ENCODE data around the gene MYL6. TPM values are rescaled to one million over a fixed set of nuclear protein-coding genes. Genes with fewer than 3 reads are reported as not detected.
"Not testable (repeated sequence)": the region's sequence is repeated elsewhere in the genome, so short reads cannot be mapped to it uniquely, and the experiment has no call there.

Gene MYL6
- total RNA-seq, 1 experiment from 2014 or later, result 4,832 TPM

DNA sequence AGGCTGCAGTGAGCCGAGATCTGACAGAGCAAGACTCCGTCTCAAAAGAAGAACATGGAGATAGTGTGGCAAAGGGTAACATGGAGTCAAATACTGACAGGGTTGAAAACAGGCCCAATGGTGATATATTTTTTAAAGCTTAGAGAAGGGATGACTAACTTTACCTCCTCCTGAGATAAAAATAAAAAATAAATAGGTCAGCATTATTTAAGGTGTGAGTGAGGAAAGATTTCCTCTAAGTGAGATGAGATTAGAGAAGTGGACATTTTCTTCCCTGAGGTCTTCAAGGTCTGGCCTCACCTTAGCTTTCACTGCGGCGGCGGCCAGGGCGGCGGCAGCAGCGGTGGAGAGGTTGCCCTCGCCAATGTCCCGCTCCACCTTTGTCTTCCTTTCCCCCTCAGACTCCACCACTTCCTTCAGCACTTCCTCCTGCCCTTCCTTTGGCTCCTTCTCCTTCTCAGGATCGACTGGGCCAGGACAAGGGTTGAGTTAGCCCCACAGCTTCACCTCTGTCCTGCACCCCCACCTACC, 11.1 kb downstream of the MYL6 start:
- Histone ChIP-seq H3K27ac (no peak overlapping the region), H3K27me3 (replicated peaks) (no peaks in the 10 kb centered on the region), H3K4me1 (replicated peaks) (no peaks in the 10 kb centered on the region), H3K4me3 (no peak overlapping the region), H3K36me3 (peaks cover 95% of the 10 kb centered on the region), H3K9me3 (replicated peaks) (no peaks in the 10 kb centered on the region)
- no peak for DNase-seq (ENCODE audit: low read depth in 1 of 2, low spot score in 2 of 2)

DNA sequence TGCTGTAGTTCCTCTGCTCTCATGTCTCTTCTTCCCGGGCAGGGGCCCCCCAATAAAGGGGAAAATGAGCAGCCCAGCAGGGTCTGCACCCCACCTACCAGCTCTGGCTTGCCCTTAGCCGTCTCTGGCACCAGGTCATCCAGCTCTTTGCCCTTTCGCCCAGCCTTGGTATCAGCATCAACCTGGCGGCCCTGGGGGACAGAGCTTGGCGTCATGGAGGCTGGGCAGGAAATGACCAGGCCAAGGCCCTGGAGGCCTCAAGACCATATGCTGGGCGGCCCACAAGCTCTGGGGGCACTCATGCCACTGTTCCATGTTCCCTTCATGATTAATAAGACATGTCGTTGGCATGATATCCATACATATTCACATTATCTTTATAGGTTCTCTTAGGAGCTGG, 14.7 kb downstream of the MYL6 start:
- Histone ChIP-seq H3K27ac (no peak overlapping the region), H3K4me3 (no peak overlapping the region), H3K9me3 (replicated peaks) (no peaks in the 10 kb centered on the region), H3K36me3 (peaks cover 92% of the 10 kb centered on the region), H3K27me3 (replicated peaks) (no peaks in the 10 kb centered on the region), H3K4me1 (replicated peaks) (no peaks in the 10 kb centered on the region)
- no peak for DNase-seq (ENCODE audit: low read depth in 1 of 2, low spot score in 2 of 2)

DNA sequence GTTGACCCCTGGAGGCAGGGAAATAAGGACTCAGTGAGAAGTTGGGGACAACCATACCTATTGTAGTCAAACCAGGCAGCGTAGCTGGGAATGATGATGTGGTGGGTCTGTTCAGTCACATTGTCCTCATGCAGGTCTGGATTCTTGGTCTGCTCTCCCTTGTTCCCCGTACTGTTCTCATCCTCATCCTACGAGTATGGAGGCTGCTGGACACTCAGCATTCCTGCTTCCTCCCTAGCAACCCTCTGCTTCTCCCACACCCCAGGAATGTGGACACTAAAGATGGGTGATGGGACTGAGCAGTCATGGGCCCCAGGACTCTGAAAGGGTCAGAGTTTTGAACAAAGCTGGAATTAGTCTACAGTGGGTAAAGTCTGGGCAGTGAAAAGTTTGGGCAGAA, 20.2 kb downstream of the MYL6 start:
- H3K4me3 ChIP-seq, result no peak overlapping the region
- H3K4me1 ChIP-seq (replicated peaks), result no peaks in the 10 kb centered on the region
- H3K27ac ChIP-seq, result no peak overlapping the region
- DNase-seq (ENCODE audit: low read depth in 1 of 2, low spot score in 2 of 2), result no peak
- peaks cover 91% of the 10 kb centered on the region for H3K36me3 ChIP-seq
- H3K9me3 ChIP-seq (replicated peaks), result no peaks in the 10 kb centered on the region
- no peaks in the 10 kb centered on the region for H3K27me3 ChIP-seq (replicated peaks)

DNA sequence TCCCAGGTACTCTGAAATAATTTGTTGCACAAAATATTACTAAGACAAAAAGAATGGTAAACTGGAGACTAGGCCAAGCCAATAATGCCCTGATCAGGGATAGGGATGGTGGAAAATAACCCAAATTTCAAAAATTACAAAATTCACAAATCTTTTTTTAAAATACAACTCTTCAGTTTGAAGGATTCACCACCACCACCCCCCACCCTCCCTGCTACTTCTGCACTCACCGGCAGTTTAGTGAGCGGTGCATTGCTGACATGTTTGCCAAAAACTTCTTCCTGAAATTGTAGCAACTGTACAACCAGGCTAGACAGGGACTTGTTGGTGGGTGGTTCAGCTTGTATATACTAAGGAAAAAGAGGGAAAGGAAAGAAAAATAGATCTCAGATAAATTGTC, 28.8 kb downstream of the MYL6 start:
- no peaks in the 10 kb centered on the region for H3K9me3 ChIP-seq (replicated peaks)
- no peaks in the 10 kb centered on the region for H3K27me3 ChIP-seq (replicated peaks)
- no peak overlapping the region for H3K4me3 ChIP-seq
- peaks cover 59% of the 10 kb centered on the region for H3K36me3 ChIP-seq
- DNase-seq (ENCODE audit: low read depth in 1 of 2, low spot score in 2 of 2), result no peak
- peaks cover 13% of the 10 kb centered on the region for H3K4me1 ChIP-seq (replicated peaks)
- H3K27ac ChIP-seq, result no peak overlapping the region

DNA sequence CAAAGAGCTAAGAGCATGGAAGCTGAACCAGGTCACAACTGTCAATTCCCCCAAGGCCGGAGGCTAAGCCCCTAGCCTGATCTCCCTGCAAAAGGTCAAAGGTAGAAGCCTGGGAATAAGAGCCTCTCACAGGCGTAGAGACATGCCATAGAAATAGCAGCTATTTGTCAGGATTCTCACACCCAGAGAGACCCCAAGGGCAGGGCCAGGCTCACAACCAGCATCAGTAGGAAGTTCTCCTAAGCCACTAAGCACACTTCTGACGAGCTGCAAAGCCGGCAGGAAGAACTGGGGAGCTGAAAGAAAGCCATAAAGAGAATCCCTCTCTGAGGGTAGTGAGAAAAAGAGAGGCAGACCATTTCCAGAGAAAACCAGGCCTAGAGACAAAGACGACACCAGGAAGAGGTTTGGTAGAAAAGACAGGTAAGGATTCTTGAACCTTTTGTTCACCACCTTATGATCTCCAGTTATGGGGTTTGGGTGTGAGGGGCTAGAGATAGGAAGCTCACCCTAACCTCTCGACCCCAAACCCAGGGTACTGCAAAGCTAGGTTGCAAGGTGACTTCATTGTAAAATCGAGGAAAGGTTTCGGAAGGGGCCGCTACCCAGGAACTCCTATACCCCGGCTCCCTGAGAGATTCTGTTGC, 30.1 kb downstream of the MYL6 start:
- H3K27ac ChIP-seq, result no peak overlapping the region

DNA sequence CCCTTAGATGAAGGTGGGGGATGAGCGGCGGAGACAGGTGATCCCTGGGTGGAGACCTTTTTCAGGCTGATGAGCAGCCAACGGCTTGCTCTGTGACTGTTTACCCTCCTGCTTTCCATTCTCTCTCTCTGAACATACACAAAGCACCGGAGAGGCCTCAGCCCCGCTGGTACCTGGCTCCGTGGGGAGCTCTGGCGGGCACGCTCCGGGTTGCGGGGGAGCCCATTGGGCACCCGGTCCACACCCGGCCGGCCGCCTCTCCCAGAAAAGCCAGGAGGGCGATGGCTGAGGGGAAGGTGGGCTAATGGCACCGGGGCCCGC, 30.6 kb downstream of the MYL6 start:
- Histone ChIP-seq H3K36me3 (peaks cover 41% of the 10 kb centered on the region), H3K4me3 (peak overlapping the region; percentile 84), H3K9me3 (replicated peaks) (no peaks in the 10 kb centered on the region), H3K27ac (no peak overlapping the region), H3K27me3 (replicated peaks) (no peaks in the 10 kb centered on the region), H3K4me1 (replicated peaks) (peaks cover 13% of the 10 kb centered on the region)
- DNase-seq (ENCODE audit: low read depth in 1 of 2, low spot score in 2 of 2), result no peak

More for the DNA sequence above, 30.1 kb downstream of the MYL6 start:
- H3K9me3 ChIP-seq (replicated peaks), result no peaks in the 10 kb centered on the region
- H3K36me3 ChIP-seq, result peaks cover 46% of the 10 kb centered on the region
- no peak for DNase-seq (ENCODE audit: low read depth in 1 of 2, low spot score in 2 of 2)
- no peaks in the 10 kb centered on the region for H3K27me3 ChIP-seq (replicated peaks)
- peak overlapping the region; percentile 84 for H3K4me3 ChIP-seq
- peaks cover 13% of the 10 kb centered on the region for H3K4me1 ChIP-seq (replicated peaks)

DNA sequence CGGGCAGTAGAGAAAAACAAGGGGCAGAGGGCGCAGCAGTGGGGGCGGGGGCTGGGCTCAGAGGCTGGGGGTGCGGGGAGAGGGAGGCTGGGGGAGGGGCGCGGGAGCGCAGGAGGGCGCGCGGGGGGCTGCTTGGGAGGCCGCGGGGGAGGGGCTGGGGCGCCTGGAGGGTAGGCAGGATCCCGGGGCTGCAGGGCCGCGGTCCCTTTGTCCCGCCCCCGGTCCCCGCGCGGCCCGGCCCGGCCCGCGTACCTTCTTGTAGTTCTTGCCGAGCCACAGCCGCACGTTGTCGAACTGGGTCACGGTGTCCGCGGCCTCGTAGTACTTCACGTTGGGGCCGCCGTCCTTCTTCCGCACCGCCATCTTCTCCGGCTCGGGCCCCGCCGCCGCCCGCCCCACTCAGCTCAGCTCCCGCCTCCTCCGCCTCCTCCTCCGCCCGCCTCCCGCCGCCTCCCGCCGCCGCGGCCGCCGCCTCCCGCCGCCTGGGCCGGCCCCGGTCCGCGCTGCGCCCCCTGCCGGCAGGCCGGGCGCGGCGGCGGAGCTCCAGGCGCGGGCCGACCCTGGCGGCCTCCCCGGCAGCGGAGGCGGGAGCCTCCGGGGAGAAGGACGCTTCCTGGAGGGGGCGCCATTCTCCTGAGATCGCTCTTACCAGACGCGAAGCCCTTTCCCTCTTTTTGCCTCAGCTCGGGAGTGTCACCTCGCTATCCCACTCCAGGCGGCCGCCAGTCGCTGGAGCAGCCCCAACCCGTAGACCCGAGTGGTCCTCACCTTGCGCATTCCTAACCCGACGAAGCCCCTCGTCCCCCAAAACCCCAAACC, 31.1 kb downstream of the MYL6 start, which contains the start of gene SMARCC2:
Gene SMARCC2, minus strand, starts transcription at position 385 of the 819 bp plus-strand sequence. Its CDS starts 22 bp downstream, at position 363.
- Histone ChIP-seq H3K36me3 (peaks cover 35% of the 10 kb centered on the region), H3K27ac (peak within 1 kb of the TSS; percentile 63), H3K9me3 (replicated peaks) (no peaks in the 10 kb centered on the region), H3K4me1 (replicated peaks) (peaks cover 13% of the 10 kb centered on the region), H3K27me3 (replicated peaks) (no peaks in the 10 kb centered on the region), H3K4me3 (peak within 1 kb of the TSS; percentile 84)
- peak; percentile 88 to 91 for DNase-seq (ENCODE audit: low read depth in 1 of 2, low spot score in 2 of 2)

DNA sequence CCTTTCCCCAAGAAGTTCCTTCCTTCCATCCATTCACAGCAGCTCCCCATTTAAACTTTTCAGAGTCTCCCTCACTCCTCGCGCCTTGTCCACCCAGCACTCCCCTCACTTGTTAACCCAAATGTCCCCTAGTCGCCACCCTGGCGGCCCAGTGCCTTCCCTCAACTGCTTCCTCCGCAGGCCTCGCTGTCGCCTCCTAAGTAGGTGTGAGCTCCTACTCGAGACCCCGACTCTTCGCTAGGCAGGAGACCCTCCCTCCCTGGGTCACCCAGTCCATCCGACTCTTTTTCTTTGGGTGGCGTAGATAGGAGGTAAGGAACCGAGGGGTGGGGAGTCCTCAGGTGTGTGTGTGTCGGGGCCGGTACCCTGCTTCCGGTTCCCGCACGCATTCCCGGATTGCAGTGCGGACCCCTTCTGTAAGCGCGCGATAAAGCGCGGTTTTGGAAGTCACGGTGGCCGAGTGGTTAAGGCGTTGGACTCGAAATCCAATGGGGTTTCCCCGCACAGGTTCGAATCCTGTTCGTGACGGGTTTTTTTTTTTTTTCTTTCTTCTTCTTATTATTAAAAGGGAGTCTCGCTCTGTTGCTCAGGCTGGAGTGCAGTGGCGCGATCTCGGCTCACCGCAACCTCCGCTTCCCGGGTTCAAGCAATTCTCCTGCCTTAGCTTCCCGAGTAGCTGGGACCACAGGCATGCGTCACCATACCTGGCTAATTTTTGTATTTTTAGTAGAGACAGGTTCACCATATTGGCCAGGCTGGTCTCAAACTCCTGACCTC, 31.9 kb downstream of the MYL6 start:
- H3K36me3 ChIP-seq, result peaks cover 27% of the 10 kb centered on the region
- peak; percentile 82 to 97 for DNase-seq (ENCODE audit: low read depth in 1 of 2, low spot score in 2 of 2)
- H3K4me3 ChIP-seq, result peak overlapping the region; percentile 84
- no peaks in the 10 kb centered on the region for H3K9me3 ChIP-seq (replicated peaks)
- H3K4me1 ChIP-seq (replicated peaks), result peaks cover 13% of the 10 kb centered on the region
- H3K27ac ChIP-seq, result peak overlapping the region; percentile 63
- no peaks in the 10 kb centered on the region for H3K27me3 ChIP-seq (replicated peaks)

DNA sequence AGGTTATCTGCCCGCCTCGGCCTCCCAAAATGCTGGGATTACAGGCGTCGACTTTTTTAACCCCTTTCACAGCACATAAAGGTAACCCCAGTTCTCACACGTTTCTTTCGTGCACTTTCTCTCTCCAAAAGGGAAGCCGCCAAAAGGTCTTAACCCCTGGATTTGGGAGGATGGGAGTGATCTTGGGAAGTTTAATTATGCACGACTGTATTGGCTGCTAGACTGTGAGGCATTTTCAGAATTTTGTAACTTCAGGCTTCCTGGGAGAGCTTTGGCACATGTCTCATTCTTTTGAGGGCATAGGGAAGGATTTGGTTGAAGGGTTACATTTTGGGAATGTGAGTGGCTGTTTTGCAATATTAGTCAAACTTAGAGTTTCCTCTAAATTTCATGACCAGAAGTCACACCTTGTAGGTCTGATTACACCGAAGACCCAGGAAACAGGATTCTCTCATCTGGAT, 32.6 kb downstream of the MYL6 start:
- Histone ChIP-seq H3K4me3 (peak overlapping the region; percentile 84), H3K27ac (no peak overlapping the region), H3K4me1 (replicated peaks) (peaks cover 13% of the 10 kb centered on the region), H3K27me3 (replicated peaks) (no peaks in the 10 kb centered on the region), H3K9me3 (replicated peaks) (no peaks in the 10 kb centered on the region), H3K36me3 (peaks cover 23% of the 10 kb centered on the region)
- DNase-seq (ENCODE audit: low read depth in 1 of 2, low spot score in 2 of 2), result no peak

DNA sequence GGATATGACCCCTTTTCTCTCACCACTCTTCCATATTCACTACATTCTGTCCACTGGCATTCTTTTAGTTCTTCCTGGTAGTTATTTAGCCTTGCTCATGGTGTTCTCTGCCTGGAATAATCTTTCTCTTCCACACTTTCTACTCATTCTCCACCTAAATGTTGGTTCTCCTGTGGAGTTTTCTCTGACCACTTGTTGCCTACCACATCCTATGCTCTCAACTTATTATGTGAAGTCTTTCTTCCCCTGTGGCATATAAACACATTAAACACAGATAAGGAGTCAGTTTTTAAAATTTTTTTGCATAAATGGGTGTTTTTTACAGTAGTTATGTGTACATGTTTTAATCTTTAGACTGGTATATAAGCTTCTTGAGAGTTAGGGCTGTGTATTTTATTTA, 34.4 kb downstream of the MYL6 start:
- Histone ChIP-seq H3K4me3 (no peak overlapping the region), H3K36me3 (peaks cover 8% of the 10 kb centered on the region), H3K27me3 (replicated peaks) (no peaks in the 10 kb centered on the region), H3K9me3 (replicated peaks) (no peaks in the 10 kb centered on the region), H3K4me1 (replicated peaks) (peaks cover 24% of the 10 kb centered on the region), H3K27ac (no peak overlapping the region)
- no peak for DNase-seq (ENCODE audit: low read depth in 1 of 2, low spot score in 2 of 2)

DNA sequence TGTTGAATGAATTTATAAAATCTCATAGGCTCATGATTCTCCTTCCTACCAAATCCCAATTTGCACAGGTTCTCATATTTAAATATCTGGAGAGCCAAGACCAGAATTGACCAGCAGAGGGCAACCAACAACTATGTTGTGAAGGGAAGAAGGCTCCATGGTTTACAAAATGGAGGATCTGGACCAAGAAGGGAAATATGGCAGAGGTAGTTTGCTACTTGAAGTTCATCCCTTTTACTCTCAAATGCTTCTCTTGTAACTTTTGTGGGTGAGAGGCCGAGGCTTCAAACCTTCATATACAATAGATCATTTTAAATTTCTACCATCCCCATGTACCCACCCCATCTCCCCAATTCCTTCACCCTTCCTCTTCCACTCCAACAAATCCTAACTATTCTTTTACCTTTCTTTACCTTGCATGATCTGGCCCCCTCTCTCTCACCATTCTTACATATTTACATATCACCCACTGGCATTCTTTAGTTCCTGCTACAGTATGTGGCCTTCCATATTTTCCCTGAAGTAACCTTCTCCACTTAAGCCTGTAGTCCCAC, 34.9 kb downstream of the MYL6 start:
- H3K27me3 ChIP-seq (replicated peaks), result no peaks in the 10 kb centered on the region
- DNase-seq (ENCODE audit: low read depth in 1 of 2, low spot score in 2 of 2), result peak; percentile 71 to 82
- peaks cover 2% of the 10 kb centered on the region for H3K36me3 ChIP-seq
- H3K4me3 ChIP-seq, result no peak overlapping the region
- H3K27ac ChIP-seq, result no peak overlapping the region
- H3K9me3 ChIP-seq (replicated peaks), result no peaks in the 10 kb centered on the region
- peaks cover 24% of the 10 kb centered on the region for H3K4me1 ChIP-seq (replicated peaks)

DNA sequence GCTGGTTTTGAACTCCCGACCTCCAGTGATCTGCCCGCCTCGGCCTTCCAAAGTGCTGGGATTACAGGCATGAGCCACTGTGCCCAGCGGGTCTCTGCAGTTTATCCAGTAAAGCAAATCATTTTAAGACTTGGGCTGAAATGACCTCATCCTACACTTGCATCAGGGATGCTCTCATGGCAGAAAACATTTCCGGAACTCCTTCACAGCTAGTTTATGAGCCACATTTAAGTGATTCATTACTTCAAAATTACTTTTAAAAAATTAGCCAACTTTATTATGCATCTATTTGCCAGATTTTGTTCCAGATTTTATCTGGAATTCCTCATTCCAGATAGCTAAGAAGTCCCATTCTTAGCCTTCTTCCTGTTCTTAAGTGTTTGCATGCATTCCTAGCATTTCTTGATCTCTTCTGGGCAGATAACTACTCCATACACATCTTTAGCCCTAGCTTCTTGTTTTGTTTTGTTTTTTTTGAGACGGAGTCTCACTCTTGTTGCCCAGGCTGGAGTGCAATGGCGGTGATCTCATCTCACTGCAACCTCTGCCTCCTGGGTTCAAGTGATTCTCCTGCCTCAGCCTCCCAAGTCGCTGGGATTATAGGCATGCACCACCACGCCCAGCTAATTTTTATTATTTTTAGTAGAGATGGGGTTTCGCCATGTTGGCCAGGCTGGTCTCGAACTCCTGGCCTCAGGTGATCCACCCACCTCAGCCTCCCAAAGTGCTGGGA, 38.8 kb downstream of the MYL6 start:
- peak overlapping the region; percentile 73 for H3K27ac ChIP-seq
- peaks cover 26% of the 10 kb centered on the region for H3K4me1 ChIP-seq (replicated peaks)
- peak; percentile 73 to 91 for DNase-seq (ENCODE audit: low read depth in 1 of 2, low spot score in 2 of 2)
- H3K4me3 ChIP-seq; H3K9me3 ChIP-seq (replicated peaks); H3K27me3 ChIP-seq (replicated peaks); H3K36me3 ChIP-seq: not testable (repeated sequence)

Data from SJSA1 (cell line).